H1 (cell line): ENCODE data around the gene HARS1. TPM values are rescaled to one million over a fixed set of nuclear protein-coding genes. Genes with fewer than 3 reads are reported as not detected.

Experiments
- CTCF ChIA-PET: fragments of 300-600 bp; sonication (Branson Sonifier 250); formaldehyde crosslinking; loops from one replicate; lab custom pipeline; 2021; ENCODE audit not compliant: partially characterized antibody; lab: Charles Lee
- POLR2A ChIA-PET: fragments of 300-600 bp; sonication (Branson Sonifier 250); formaldehyde crosslinking; loops from one replicate; lab custom pipeline; 2021; ENCODE audit warnings: inconsistent platforms; ENCODE audit not compliant: partially characterized antibody; lab: Charles Lee
- DNase-seq, 2 experiments: peaks; one replicate each; pipeline versions ENCODE4 v3.0.0 to v3.0.0-alpha.2; 2010 to 2022; ENCODE audit warnings: low spot score in 2 of 2, low read depth in 1 of 2, mixed read lengths in 1 of 2
- FAIRE-seq: peaks from 2 replicates; lab custom pipeline; 2011; peaks lifted over from hg19 to GRCh38; lab: Jason Lieb, UNC
- H2AFZ ChIP-seq: 2 replicates; pipeline ENCODE4 v1.8.1; 2012; ENCODE audit warnings: low read length, inconsistent platforms
- H2AK5ac ChIP-seq: 2 replicates; pipeline ENCODE4 v1.6.1; 2013; ENCODE audit warnings: low read depth, low read length
- H2BK120ac ChIP-seq: replicated peaks from 2 replicates; pipeline ENCODE3; 2013; ENCODE audit warnings: low read depth, low read length, inconsistent platforms
- H2BK12ac ChIP-seq: 2 replicates; pipeline ENCODE4 v1.6.1; 2013; ENCODE audit warnings: low read depth, low read length
- H2BK15ac ChIP-seq: 2 replicates; pipeline ENCODE4 v1.6.1; 2013; ENCODE audit warnings: low read length
- H2BK20ac ChIP-seq: 2 replicates; pipeline ENCODE4 v1.6.1; 2013; ENCODE audit warnings: low read length
- H2BK5ac ChIP-seq: 2 replicates; pipeline ENCODE4 v1.6.1; 2013; ENCODE audit warnings: low read depth, low read length
- H3K14ac ChIP-seq: 2 replicates; pipeline ENCODE4 v1.6.1; 2013; ENCODE audit warnings: inconsistent platforms; ENCODE audit not compliant: insufficient read length
- H3K18ac ChIP-seq: 2 replicates; pipeline ENCODE4 v1.6.1; 2013; ENCODE audit warnings: low read length; ENCODE audit errors: extremely low read depth
- H3K23ac ChIP-seq: 2 replicates; pipeline ENCODE4 v1.6.1; 2013; ENCODE audit warnings: inconsistent platforms; ENCODE audit not compliant: insufficient read length
- H3K23me2 ChIP-seq: 2 replicates; pipeline ENCODE4 v1.6.1; 2013; ENCODE audit warnings: low read depth, low read length
- H3K27ac ChIP-seq: 2 replicates; pipeline ENCODE4 v1.6.1; 2011; ENCODE audit warnings: low read depth, low read length, inconsistent platforms
- H3K27me3 ChIP-seq, 4 experiments: replicated peaks in 1 of 4; 1 replicate in 1 of 4; 2 replicates in 3 of 4; pipeline versions ENCODE4 v1.6.1 to v1.8.1; 2011 to 2013; ENCODE audit warnings: low read length in 3 of 4, mild to moderate bottlenecking in 3 of 4, inconsistent platforms in 2 of 4, mixed read lengths in 2 of 4, moderate library complexity in 1 of 4; ENCODE audit not compliant: control insufficient read depth in 3 of 4, insufficient read depth in 3 of 4; ENCODE audit errors: extremely low read depth in 1 of 4
- H3K36me3 ChIP-seq, 4 experiments: 2 replicates each; pipeline versions ENCODE4 v1.6.1 to v1.8.1; 2011 to 2013; ENCODE audit warnings: mild to moderate bottlenecking in 4 of 4, low read length in 3 of 4, moderate library complexity in 2 of 4, control low read depth in 1 of 4, inconsistent platforms in 1 of 4; ENCODE audit not compliant: insufficient read depth in 4 of 4, control insufficient read depth in 2 of 4
- H3K4ac ChIP-seq: replicated peaks from 2 replicates; pipeline ENCODE3; 2013; ENCODE audit warnings: low read length, low read depth, mixed read lengths, inconsistent platforms; ENCODE audit not compliant: insufficient read length
- H3K4me1 ChIP-seq, 4 experiments: replicated peaks in 1 of 4; 1 replicate in 1 of 4; 2 replicates in 3 of 4; pipeline versions ENCODE4 v1.6.1 to v1.8.1; 2011 to 2013; ENCODE audit warnings: low read length in 3 of 4, inconsistent platforms in 2 of 4, mixed read lengths in 1 of 4; ENCODE audit not compliant: insufficient read depth in 4 of 4, control insufficient read depth in 3 of 4
- H3K4me2 ChIP-seq, 2 experiments: 2 replicates each; pipeline versions ENCODE4 v1.6.1 to v1.8.1; 2011 to 2013; ENCODE audit warnings: low read depth in 2 of 2, low read length in 2 of 2, control low read depth in 1 of 2, inconsistent platforms in 1 of 2, mild to moderate bottlenecking in 1 of 2; ENCODE audit not compliant: insufficient read depth in 1 of 2
- H3K4me3 ChIP-seq, 4 experiments: fragments of 200-600, 300-600 bp in 1 of 4; sonication (generic), shearing (Covaris generic), sonication (Bioruptor Twin) in 1 of 4; 2 replicates each; pipeline versions ENCODE4 v1.5.1 to v1.8.1; 2011 to 2016; ENCODE audit warnings: low read length in 4 of 4, low read depth in 3 of 4, control low read depth in 2 of 4, inconsistent platforms in 2 of 4, mild to moderate bottlenecking in 2 of 4, mixed read lengths in 1 of 4, moderate library complexity in 1 of 4; ENCODE audit not compliant: insufficient read depth in 2 of 4; ENCODE audit errors: extremely low read depth in 1 of 4
- H3K56ac ChIP-seq: replicated peaks from 2 replicates; pipeline ENCODE3; 2013; ENCODE audit warnings: low read depth, mild to moderate bottlenecking, mixed read lengths, low read length, inconsistent platforms; ENCODE audit not compliant: insufficient read length
- H3K79me1 ChIP-seq: 2 replicates; pipeline ENCODE4 v1.6.1; 2013; ENCODE audit warnings: low read depth, low read length, control low read depth
- H3K79me2 ChIP-seq, 2 experiments: 2 replicates each; pipeline versions ENCODE4 v1.6.1 to v1.8.1; 2012 to 2013; ENCODE audit warnings: low read length in 2 of 2, mild to moderate bottlenecking in 2 of 2, inconsistent platforms in 1 of 2; ENCODE audit not compliant: insufficient read depth in 2 of 2, control insufficient read depth in 1 of 2
- H3K9ac ChIP-seq, 4 experiments: replicated peaks in 1 of 4; 1 replicate in 1 of 4; 2 replicates in 3 of 4; pipeline versions ENCODE4 v1.6.1 to v1.8.1; 2011 to 2013; ENCODE audit warnings: low read depth in 3 of 4, low read length in 3 of 4, control low read depth in 2 of 4, mild to moderate bottlenecking in 2 of 4, moderate library complexity in 2 of 4, inconsistent platforms in 1 of 4; ENCODE audit errors: extremely low read depth in 1 of 4
- H3K9me3 ChIP-seq, 2 experiments: 2 replicates each; pipeline versions ENCODE4 v1.6.1 to v1.8.1; 2012 to 2013; ENCODE audit warnings: mild to moderate bottlenecking in 2 of 2, moderate library complexity in 2 of 2, control low read depth in 1 of 2, inconsistent platforms in 1 of 2, low read depth in 1 of 2, low read length in 1 of 2, mixed read lengths in 1 of 2; ENCODE audit not compliant: insufficient read depth in 2 of 2
- H4K20me1 ChIP-seq, 2 experiments: replicated peaks in 1 of 2; 2 replicates each; pipeline versions ENCODE3 to v1.8.1; 2011 to 2013; ENCODE audit warnings: inconsistent platforms in 2 of 2, low read length in 2 of 2, mild to moderate bottlenecking in 1 of 2; ENCODE audit not compliant: insufficient read depth in 2 of 2, control insufficient read depth in 1 of 2
- H4K5ac ChIP-seq: 2 replicates; pipeline ENCODE4 v1.6.1; 2013; ENCODE audit warnings: low read length, low read depth, mixed read lengths, inconsistent platforms; ENCODE audit not compliant: insufficient read length
- H4K8ac ChIP-seq: 2 replicates; pipeline ENCODE4 v1.8.0; 2013; ENCODE audit warnings: mild to moderate bottlenecking, moderate library complexity, low read length, inconsistent platforms; ENCODE audit not compliant: insufficient read depth; ENCODE audit errors: extremely low read depth
- H4K91ac ChIP-seq: replicated peaks from 2 replicates; pipeline ENCODE3; 2013; ENCODE audit warnings: low read length, mixed read lengths, inconsistent platforms; ENCODE audit not compliant: insufficient read length
- BACH1 ChIP-seq: IDR thresholded peaks from 2 replicates; pipeline ENCODE4 v1.6.1; 2012; ENCODE audit warnings: low read length, improper control_type of control experiment
- CHD2 ChIP-seq: IDR thresholded peaks from 2 replicates; pipeline ENCODE4 v1.6.1; 2012; ENCODE audit warnings: low read length, improper control_type of control experiment
- KDM4A ChIP-seq: IDR thresholded peaks from one replicate; pipeline ENCODE4 v1.7.1; 2012; ENCODE audit warnings: low read depth, mild to moderate bottlenecking, moderate library complexity, low read length, inconsistent platforms; ENCODE audit not compliant: severe bottlenecking
- KDM5A ChIP-seq: fragments of 200-600 bp; IDR thresholded peaks from 2 replicates; pipeline ENCODE4 v1.7.1; 2012; ENCODE audit warnings: mild to moderate bottlenecking, low read length, inconsistent platforms, mixed read lengths
- SIX5 ChIP-seq: IDR thresholded peaks from 2 replicates; pipeline ENCODE4 v1.6.1; 2011; ENCODE audit warnings: mild to moderate bottlenecking, low read depth, low read length
- SP1 ChIP-seq: IDR thresholded peaks from 2 replicates; pipeline ENCODE4 v1.6.1; 2011; ENCODE audit warnings: low read depth, low read length
- SRF ChIP-seq: IDR thresholded peaks from 2 replicates; pipeline ENCODE4 v1.6.1; 2011; ENCODE audit warnings: mild to moderate bottlenecking, low read depth, low read length, moderate library complexity
- TAF7 ChIP-seq: optimal IDR thresholded peaks from 2 replicates; pipeline ENCODE3; 2011; ENCODE audit warnings: low read depth, mild to moderate bottlenecking, inconsistent platforms, low read length, moderate library complexity, borderline replicate concordance
- WGBS, 2 experiments: shearing (Covaris generic) in 1 of 2; methylation state at CpG; one replicate each; pipeline versions ENCODE4 v1.1.6 to v1.1.7; 2013 to 2015; ENCODE audit warnings: low lambda C conversion rate in 2 of 2, mixed read lengths in 2 of 2, inconsistent platforms in 1 of 2, low coverage in 1 of 2, missing lambda C conversion rate in 1 of 2; ENCODE audit not compliant: insufficient replicate concordance in 2 of 2, insufficient coverage in 1 of 2, insufficient read length in 1 of 2; ENCODE audit errors: extremely low coverage in 1 of 2, missing lambda C conversion rate in 1 of 2; 5-methylcytosine and 5-hydroxymethylcytosine counted together
- polyA plus RNA-seq, 7 experiments: library from polyadenylated mRNA; depleted of rRNA in 3 of 7; stranded (reverse) in 5 of 7; unstranded in 2 of 7; fragments of >200 nt in 5 of 7; fragments of 200-250 nt in 2 of 7; gene quantifications; 1 replicate in 5 of 7; 2 replicates in 1 of 7; 4 replicates in 1 of 7; pipeline versions ENCODE4 v1.2.1 to v1.2.3, GENCODE V29; 2011 to 2013; ENCODE audit warnings: missing spikeins in 2 of 7, mixed read lengths in 2 of 7
- total RNA-seq: library from RNA; stranded (reverse); fragmentation: NEBNext Ultra II Directional; extraction: Animal tissue kit (Norgen Biotek cat#: 25700); gene quantifications from 2 replicates; pipeline ENCODE4 v1.2.1, GENCODE V29; 2021
- TF ChIP-seq, protein P1 (sequence below): IDR thresholded peaks from 2 replicates; pipeline ENCODE4 v1.6.1; 2011; ENCODE audit warnings: low read depth, mild to moderate bottlenecking, low read length; ENCODE audit not compliant: insufficient read depth

HARS1 gene
- total and polyA plus RNA-seq, 2 of the 8 experiments (the other 6 are each of a cell fraction or from before 2014, with no cell fraction given) = 27.8 to 56.8 TPM

DNA sequence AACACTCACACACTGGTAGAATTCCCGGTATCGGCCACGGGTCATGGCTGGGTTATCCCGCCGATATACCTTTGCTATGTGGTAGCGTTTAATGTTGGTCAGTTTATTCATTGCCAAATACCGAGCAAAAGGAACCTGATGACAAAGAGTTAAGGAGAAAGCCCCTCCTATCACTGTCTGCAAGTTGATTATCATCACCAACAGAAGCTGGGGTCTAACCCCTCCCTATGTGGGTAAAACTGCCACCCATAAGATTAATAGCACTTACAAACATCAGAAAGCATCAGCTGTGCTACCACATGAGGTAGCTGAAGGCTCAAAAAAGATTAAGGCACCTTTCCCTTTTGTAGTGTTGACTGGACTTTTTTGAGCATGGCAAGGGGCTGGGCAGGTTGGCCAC is 12.2 kb downstream of the HARS1 start:
- no peak overlapping the region for H4K8ac ChIP-seq
- TF ChIP-seq, protein P1, sequence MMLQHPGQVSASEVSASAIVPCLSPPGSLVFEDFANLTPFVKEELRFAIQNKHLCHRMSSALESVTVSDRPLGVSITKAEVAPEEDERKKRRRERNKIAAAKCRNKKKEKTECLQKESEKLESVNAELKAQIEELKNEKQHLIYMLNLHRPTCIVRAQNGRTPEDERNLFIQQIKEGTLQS = no peak
- TF ChIP-seq SIX5 (no peak), SP1 (no peak), CHD2 (no peak), SRF (no peak), TAF7 (no peak), KDM5A (no peak), BACH1 (no peak), KDM4A (no peak)
- POLR2A ChIA-PET = interaction anchor here (1.1 to 3.1 kb wide), 5 partner anchors 10 to 216 kb away, joined by 3 to 8 read pairs (median 5); partner anchors contain the start of genes HARS1 and HARS2
- H2AFZ ChIP-seq = no peak overlapping the region
- H3K4ac ChIP-seq = no peak overlapping the region
- no peak overlapping the region for H2BK20ac ChIP-seq
- H2BK5ac ChIP-seq = no peak overlapping the region
- H3K14ac ChIP-seq = no peak overlapping the region
- no peak overlapping the region for H3K18ac ChIP-seq
- no peak for DNase-seq
- CTCF ChIA-PET = no interaction called here
- H2BK120ac ChIP-seq = no peak overlapping the region
- no peak for FAIRE-seq
- peaks cover 10 to 52% (median 36%) of the 10 kb centered on the region in 4 experiments for H3K36me3 ChIP-seq
- H3K23ac ChIP-seq = no peak overlapping the region
- no peak overlapping the region for H2BK15ac ChIP-seq
- H3K23me2 ChIP-seq = no peaks in the 10 kb centered on the region
- H2AK5ac ChIP-seq = no peak overlapping the region
- H3K9ac ChIP-seq = no peak overlapping the region
- no peak overlapping the region for H4K5ac ChIP-seq
- no peak overlapping the region for H3K27ac ChIP-seq
- no peaks in the 10 kb centered on the region for H3K79me2 ChIP-seq
- H4K20me1 ChIP-seq = peaks cover 0 to 2% of the 10 kb centered on the region in 2 experiments
- H3K4me1 ChIP-seq = no peaks in the 10 kb centered on the region
- no peaks in the 10 kb centered on the region for H3K27me3 ChIP-seq
- no peak overlapping the region for H3K56ac ChIP-seq
- H2BK12ac ChIP-seq = no peak overlapping the region
- H4K91ac ChIP-seq = no peak overlapping the region
- 95% methylated on average over 7 of the region's 7 CpGs; no CpG with 5 or more reads in 1 of the 2 experiments for WGBS, 2 experiments
- no peaks in the 10 kb centered on the region for H3K9me3 ChIP-seq
- no peak overlapping the region for H3K4me2 ChIP-seq
- no peaks in the 10 kb centered on the region for H3K79me1 ChIP-seq
- H3K4me3 ChIP-seq = no peak overlapping the region
